Parathyroid adenoma (tissue), 2 donors: ENCODE results near the gene RTN4.
"Not testable (repeated sequence)": the region's sequence is repeated elsewhere in the genome, so short reads cannot be mapped to it uniquely, and the experiment has no call there.

Experiments used
- H2AFZ ChIP-seq: fragments of 300-600 bp; sonication (generic); one replicate; pipeline ENCODE4 v1.7.0; 2017; ENCODE audit warnings: antibody characterized with exemption, mild to moderate bottlenecking
- H3K27ac ChIP-seq: fragments of 300-600 bp; sonication (generic); one replicate; pipeline ENCODE4 v1.7.0; 2017
- H3K27me3 ChIP-seq: fragments of 300-600 bp; sonication (generic); one replicate; pipeline ENCODE4 v1.7.0; 2017; ENCODE audit warnings: low read length; ENCODE audit not compliant: control insufficient read depth, insufficient read depth
- H3K36me3 ChIP-seq: fragments of 300-600 bp; sonication (generic); one replicate; pipeline ENCODE4 v1.7.0; 2017; ENCODE audit warnings: low read length; ENCODE audit not compliant: control insufficient read depth, insufficient read depth
- H3K4me1 ChIP-seq: fragments of 300-600 bp; sonication (generic); one replicate; pipeline ENCODE4 v1.7.0; 2017; ENCODE audit warnings: control low read depth
- H3K4me2 ChIP-seq: fragments of 300-600 bp; sonication (generic); one replicate; pipeline ENCODE4 v1.7.0; 2017; ENCODE audit warnings: low read length
- H3K4me3 ChIP-seq: fragments of 300-600 bp; sonication (generic); one replicate; pipeline ENCODE4 v1.7.0; 2017; ENCODE audit warnings: low read depth, low read length
- H3K79me2 ChIP-seq: fragments of 300-600 bp; sonication (generic); one replicate; pipeline ENCODE4 v1.7.0; 2017; ENCODE audit warnings: control low read depth
- H3K9ac ChIP-seq: fragments of 300-600 bp; sonication (generic); one replicate; pipeline ENCODE4 v1.7.0; 2017; ENCODE audit warnings: mild to moderate bottlenecking
- H3K9me3 ChIP-seq: fragments of 300-600 bp; sonication (generic); one replicate; pipeline ENCODE4 v1.7.0; 2017; ENCODE audit warnings: low read length; ENCODE audit not compliant: control insufficient read depth
- TF ChIP-seq, protein P1 (sequence below): fragments of 300-600 bp; sonication (generic); IDR thresholded peaks from one replicate; pipeline ENCODE4 v1.7.0; 2017; ENCODE audit warnings: antibody characterized with exemption, mild to moderate bottlenecking
- donor health status: primary hyperparathyroidism.

The RTN4 gene

GRCh38 chr2:55084641-55085040, 34.4 kb upstream of the RTN4 start:
- no peak overlapping the region for H3K9ac ChIP-seq
- no peaks in the 10 kb centered on the region for H3K36me3 ChIP-seq
- no peaks in the 10 kb centered on the region for H3K9me3 ChIP-seq
- TF ChIP-seq, protein P1, sequence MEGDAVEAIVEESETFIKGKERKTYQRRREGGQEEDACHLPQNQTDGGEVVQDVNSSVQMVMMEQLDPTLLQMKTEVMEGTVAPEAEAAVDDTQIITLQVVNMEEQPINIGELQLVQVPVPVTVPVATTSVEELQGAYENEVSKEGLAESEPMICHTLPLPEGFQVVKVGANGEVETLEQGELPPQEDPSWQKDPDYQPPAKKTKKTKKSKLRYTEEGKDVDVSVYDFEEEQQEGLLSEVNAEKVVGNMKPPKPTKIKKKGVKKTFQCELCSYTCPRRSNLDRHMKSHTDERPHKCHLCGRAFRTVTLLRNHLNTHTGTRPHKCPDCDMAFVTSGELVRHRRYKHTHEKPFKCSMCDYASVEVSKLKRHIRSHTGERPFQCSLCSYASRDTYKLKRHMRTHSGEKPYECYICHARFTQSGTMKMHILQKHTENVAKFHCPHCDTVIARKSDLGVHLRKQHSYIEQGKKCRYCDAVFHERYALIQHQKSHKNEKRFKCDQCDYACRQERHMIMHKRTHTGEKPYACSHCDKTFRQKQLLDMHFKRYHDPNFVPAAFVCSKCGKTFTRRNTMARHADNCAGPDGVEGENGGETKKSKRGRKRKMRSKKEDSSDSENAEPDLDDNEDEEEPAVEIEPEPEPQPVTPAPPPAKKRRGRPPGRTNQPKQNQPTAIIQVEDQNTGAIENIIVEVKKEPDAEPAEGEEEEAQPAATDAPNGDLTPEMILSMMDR = no peak
- H3K4me3 ChIP-seq = no peak overlapping the region
- no peak overlapping the region for H3K4me2 ChIP-seq
- H2AFZ ChIP-seq = no peak overlapping the region
- H3K27me3 ChIP-seq = no peaks in the 10 kb centered on the region
- H3K27ac ChIP-seq = no peak overlapping the region
- H3K79me2 ChIP-seq = no peaks in the 10 kb centered on the region
- no peaks in the 10 kb centered on the region for H3K4me1 ChIP-seq

GRCh38 chr2:55080204-55080738, 30.0 kb upstream of the RTN4 start:
- Histone ChIP-seq H3K4me2 (no peak overlapping the region), H3K4me1 (no peaks in the 10 kb centered on the region), H3K27me3 (no peaks in the 10 kb centered on the region), H3K9ac (no peak overlapping the region), H3K79me2 (no peaks in the 10 kb centered on the region), H3K27ac (no peak overlapping the region), H3K4me3 (no peak overlapping the region), H3K9me3 (no peaks in the 10 kb centered on the region), H2AFZ (no peak overlapping the region), H3K36me3 (no peaks in the 10 kb centered on the region)
- TF ChIP-seq, protein P1 = no peak

- Histone ChIP-seq H3K27ac (no peak overlapping the region), H3K4me2 (no peak overlapping the region)
- TF ChIP-seq, protein P1 = no peak
These were observed 28.7 kb upstream of the RTN4 start for GRCh38 chr2:55078956-55079355.

GRCh38 chr2:55076721-55077120, 26.5 kb upstream of the RTN4 start:
- Histone ChIP-seq H3K4me3 (no peak overlapping the region), H3K79me2 (no peaks in the 10 kb centered on the region), H3K27me3 (no peaks in the 10 kb centered on the region), H3K9ac (no peak overlapping the region), H3K36me3 (no peaks in the 10 kb centered on the region), H3K27ac (no peak overlapping the region), H3K4me2 (no peak overlapping the region), H3K4me1 (no peaks in the 10 kb centered on the region), H2AFZ (no peak overlapping the region), H3K9me3 (no peaks in the 10 kb centered on the region)
- TF ChIP-seq, protein P1 = no peak

More at GRCh38 chr2:55078956-55079355, 28.7 kb upstream of the RTN4 start:
- Histone ChIP-seq H2AFZ (no peak overlapping the region), H3K9me3 (no peaks in the 10 kb centered on the region), H3K4me1 (no peaks in the 10 kb centered on the region), H3K4me3 (no peak overlapping the region), H3K9ac (no peak overlapping the region), H3K79me2 (no peaks in the 10 kb centered on the region), H3K36me3 (no peaks in the 10 kb centered on the region), H3K27me3 (no peaks in the 10 kb centered on the region)

DNA sequence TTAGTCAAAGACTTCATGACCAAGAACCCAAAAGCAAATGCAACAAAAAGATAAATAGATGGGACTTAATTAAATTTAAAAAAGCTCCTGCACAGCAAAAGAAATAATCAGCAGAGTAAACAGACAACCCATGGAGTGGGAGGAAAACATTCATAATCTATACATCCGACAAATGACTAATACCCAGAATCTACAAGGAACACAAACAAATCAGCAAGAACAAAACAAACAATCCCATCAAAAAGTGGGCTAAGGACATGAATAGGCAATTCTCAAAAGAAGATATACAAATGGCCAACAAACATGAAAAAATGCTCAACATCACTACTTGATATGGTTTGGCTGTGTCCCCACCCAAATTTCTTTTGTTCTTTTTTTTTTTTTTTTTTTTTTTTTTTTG, 25.8 kb upstream of the RTN4 start:
- H3K27me3 ChIP-seq, H3K36me3 ChIP-seq, H3K27ac ChIP-seq, H3K4me2 ChIP-seq, H3K4me1 ChIP-seq, H3K4me3 ChIP-seq, H2AFZ ChIP-seq, H3K9me3 ChIP-seq, H3K79me2 ChIP-seq, H3K9ac ChIP-seq: not testable (repeated sequence)
